Measurements from ENCODE around the gene TTC38. TPM values are rescaled to one million over a fixed set of nuclear protein-coding genes. Genes with fewer than 3 reads are reported as not detected.
"Not testable (repeated sequence)": the region's sequence is repeated elsewhere in the genome, so short reads cannot be mapped to it uniquely, and the experiment has no call there.

TTC38 gene
- total RNA-seq, 2 donors from 2014 or later = 13.8 to 18.0 TPM

DNA sequence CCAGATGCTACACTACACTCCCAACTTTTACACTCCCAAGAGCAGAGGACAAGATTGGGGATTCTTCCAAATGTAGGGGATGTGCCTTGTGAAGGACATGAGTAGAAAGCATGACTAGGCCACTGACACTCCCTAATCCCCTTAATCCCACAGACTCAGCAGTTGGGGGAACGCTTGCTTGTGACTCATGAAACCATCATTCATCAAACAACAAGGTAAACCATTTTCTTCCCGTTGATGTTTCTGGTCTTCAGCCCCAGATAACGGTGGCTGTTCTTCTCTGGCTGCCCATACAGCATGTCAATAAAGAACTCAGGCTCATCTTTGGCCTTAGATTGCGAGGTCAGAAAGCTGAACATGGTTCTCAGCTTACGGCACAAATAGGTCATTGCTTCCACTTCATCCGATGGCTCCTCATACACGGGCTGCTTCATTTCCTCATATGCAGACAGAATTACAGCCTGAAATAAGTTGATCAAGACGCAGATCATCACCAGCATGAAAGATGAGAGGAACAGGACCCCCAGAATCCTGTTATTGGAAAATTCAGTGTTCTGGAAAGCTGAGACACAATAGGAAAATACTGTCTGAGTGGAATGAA, 11.3 kb upstream of the TTC38 start:
- peak; percentile 13 for ATAC-seq (replicated peaks)
- no peaks in the 10 kb centered on the region for H3K9me3 Mint-ChIP-seq
- H3K27me3 Mint-ChIP-seq = peaks cover 36% of the 10 kb centered on the region
- no peak overlapping the region for H3K4me3 Mint-ChIP-seq
- peaks cover 5% of the 10 kb centered on the region for H3K36me3 Mint-ChIP-seq (ENCODE audit: low read depth)
- H3K4me1 Mint-ChIP-seq = peaks cover 16% of the 10 kb centered on the region
- H3K27ac Mint-ChIP-seq = no peak overlapping the region

- peaks cover under 1% of the 10 kb centered on the region for H3K36me3 Mint-ChIP-seq (ENCODE audit: low read depth)
- H3K9me3 Mint-ChIP-seq = no peaks in the 10 kb centered on the region
These were observed 8.4 kb upstream of the TTC38 start for GRCh38 chr22:46259374-46259773.

DNA sequence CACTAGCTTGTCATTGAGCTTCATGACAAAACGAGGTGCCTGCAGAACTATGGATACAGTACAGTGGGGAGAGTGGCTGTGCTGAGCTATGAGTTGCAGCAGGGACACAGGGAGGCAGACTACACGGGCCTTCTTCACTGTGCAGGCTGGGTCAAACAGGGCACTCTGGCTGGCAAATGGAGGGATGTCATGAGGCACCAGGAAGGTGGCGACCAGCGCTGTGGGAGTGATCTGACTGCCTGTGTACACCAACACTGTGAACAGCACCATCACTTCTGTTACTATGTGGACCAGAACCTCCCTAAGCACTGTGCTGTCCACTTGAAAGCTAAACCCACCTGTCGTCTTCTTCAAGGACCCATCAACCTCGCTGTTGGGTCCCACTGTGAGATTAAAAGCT, 7.8 kb upstream of the TTC38 start:
- peaks cover 55% of the 10 kb centered on the region for H3K27me3 Mint-ChIP-seq
- ATAC-seq (replicated peaks) = no peak
- no peak overlapping the region for H3K27ac Mint-ChIP-seq
- no peaks in the 10 kb centered on the region for H3K36me3 Mint-ChIP-seq (ENCODE audit: low read depth)
- H3K4me3 Mint-ChIP-seq = no peak overlapping the region
- H3K4me1 Mint-ChIP-seq = peaks cover 8% of the 10 kb centered on the region
- H3K9me3 Mint-ChIP-seq = no peaks in the 10 kb centered on the region

More at GRCh38 chr22:46259374-46259773, 8.4 kb upstream of the TTC38 start:
- no peak for ATAC-seq (replicated peaks)
- Mint-ChIP-seq H3K4me1 (peaks cover 11% of the 10 kb centered on the region), H3K27ac (no peak overlapping the region), H3K4me3 (no peak overlapping the region), H3K27me3 (peaks cover 53% of the 10 kb centered on the region)

- no peaks in the 10 kb centered on the region for H3K9me3 Mint-ChIP-seq
- H3K36me3 Mint-ChIP-seq (ENCODE audit: low read depth) = no peaks in the 10 kb centered on the region
- H3K4me3 Mint-ChIP-seq = peak overlapping the region; percentile 19
- peaks cover 61% of the 10 kb centered on the region for H3K27me3 Mint-ChIP-seq
- H3K4me1 Mint-ChIP-seq = peaks cover 3% of the 10 kb centered on the region
- no peak overlapping the region for H3K27ac Mint-ChIP-seq
- ATAC-seq (replicated peaks) = peak; percentile 85
These were observed 5.2 kb upstream of the TTC38 start for GRCh38 chr22:46262449-46263215.

GRCh38 chr22:46263216-46263590, 4.6 kb upstream of the TTC38 start, which contains the start of gene PKDREJ:
Gene PKDREJ, minus strand, starts transcription at chr22:46263343. Its CDS starts 21 bp downstream, at chr22:46263322.
- ATAC-seq (replicated peaks) = no peak
- peak within 1 kb of the TSS; percentile 61 for H3K4me3 Mint-ChIP-seq
- H3K36me3 Mint-ChIP-seq (ENCODE audit: low read depth) = no peaks in the 10 kb centered on the region
- H3K27me3 Mint-ChIP-seq = peaks cover 56% of the 10 kb centered on the region
- H3K9me3 Mint-ChIP-seq = no peaks in the 10 kb centered on the region
- peaks cover 3% of the 10 kb centered on the region for H3K4me1 Mint-ChIP-seq
- no peak within 1 kb of the TSS for H3K27ac Mint-ChIP-seq

GRCh38 chr22:46264520-46264919, 3.3 kb upstream of the TTC38 start:
- H3K27ac Mint-ChIP-seq; H3K4me3 Mint-ChIP-seq; ATAC-seq (replicated peaks); H3K36me3 Mint-ChIP-seq (ENCODE audit: low read depth); H3K9me3 Mint-ChIP-seq; H3K4me1 Mint-ChIP-seq: not testable (repeated sequence)
- H3K27me3 Mint-ChIP-seq = peaks cover 48% of the 10 kb centered on the region

DNA sequence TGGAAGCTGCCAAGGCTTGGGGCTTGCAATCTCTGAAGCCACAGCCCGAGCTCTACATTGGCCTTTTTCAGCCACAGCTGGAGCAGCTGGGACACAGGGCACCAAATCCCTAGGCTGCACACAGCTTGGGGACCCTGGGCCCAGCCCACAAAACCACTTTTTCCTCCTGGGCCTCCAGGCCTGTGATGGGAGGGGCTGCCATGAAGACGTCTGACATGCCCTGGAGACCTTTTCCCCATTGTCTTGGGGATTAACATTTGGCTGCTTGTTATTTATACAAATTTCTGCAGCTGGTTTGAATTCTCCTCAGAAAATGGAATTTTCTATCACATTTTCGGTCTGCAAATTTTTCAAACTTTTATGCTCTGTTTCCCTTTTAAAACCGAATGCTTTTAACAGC, 2.2 kb upstream of the TTC38 start:
- H3K27ac Mint-ChIP-seq; H3K4me3 Mint-ChIP-seq; H3K4me1 Mint-ChIP-seq; H3K9me3 Mint-ChIP-seq; H3K36me3 Mint-ChIP-seq (ENCODE audit: low read depth); ATAC-seq (replicated peaks): not testable (repeated sequence)
- H3K27me3 Mint-ChIP-seq = peaks cover 39% of the 10 kb centered on the region

- Mint-ChIP-seq H3K27ac (no peak overlapping the region), H3K4me3 (peak overlapping the region; percentile 88), H3K36me3 (ENCODE audit: low read depth) (no peaks in the 10 kb centered on the region), H3K4me1 (no peaks in the 10 kb centered on the region), H3K9me3 (no peaks in the 10 kb centered on the region), H3K27me3 (peaks cover 12% of the 10 kb centered on the region)
- ATAC-seq (replicated peaks) = no peak
These were observed 1.8 kb downstream of the TTC38 start for GRCh38 chr22:46269564-46269963.

DNA sequence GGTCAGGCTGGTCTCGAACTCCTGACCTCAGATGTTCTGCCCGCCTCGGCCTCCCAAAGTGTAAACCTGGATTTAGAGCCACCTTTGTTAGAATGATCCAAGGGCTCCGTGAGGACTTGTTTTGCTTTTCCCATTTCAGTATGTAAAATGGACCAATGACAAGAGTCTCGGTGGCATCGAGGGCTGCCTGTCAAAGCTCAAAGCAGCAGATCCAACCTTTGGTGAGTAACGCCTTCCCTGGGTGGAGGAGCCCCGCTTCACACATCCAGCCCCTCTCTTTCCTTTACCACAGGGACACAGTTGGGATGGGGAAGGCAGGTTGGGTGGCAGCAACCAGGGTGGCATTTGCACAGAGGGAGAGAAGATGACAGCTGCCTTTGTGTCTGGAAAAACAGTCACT, 4.4 kb downstream of the TTC38 start:
- Mint-ChIP-seq H3K9me3 (no peaks in the 10 kb centered on the region), H3K36me3 (ENCODE audit: low read depth) (peaks cover 11% of the 10 kb centered on the region), H3K4me3 (no peak overlapping the region), H3K27me3 (no peaks in the 10 kb centered on the region), H3K27ac (no peak overlapping the region), H3K4me1 (peaks cover 7% of the 10 kb centered on the region)
- ATAC-seq (replicated peaks) = no peak

GRCh38 chr22:46272762-46273431, 5.1 kb downstream of the TTC38 start:
- Mint-ChIP-seq H3K4me3 (no peak overlapping the region), H3K27ac (no peak overlapping the region), H3K9me3 (no peaks in the 10 kb centered on the region), H3K27me3 (no peaks in the 10 kb centered on the region), H3K36me3 (ENCODE audit: low read depth) (peaks cover 11% of the 10 kb centered on the region), H3K4me1 (peaks cover 7% of the 10 kb centered on the region)
- no peak for ATAC-seq (replicated peaks)

GRCh38 chr22:46273432-46274148, 5.8 kb downstream of the TTC38 start:
- Mint-ChIP-seq H3K27me3 (no peaks in the 10 kb centered on the region), H3K36me3 (ENCODE audit: low read depth) (peaks cover 16% of the 10 kb centered on the region), H3K27ac (no peak overlapping the region), H3K9me3 (no peaks in the 10 kb centered on the region), H3K4me3 (no peak overlapping the region), H3K4me1 (peaks cover 7% of the 10 kb centered on the region)
- ATAC-seq (replicated peaks) = no peak

DNA sequence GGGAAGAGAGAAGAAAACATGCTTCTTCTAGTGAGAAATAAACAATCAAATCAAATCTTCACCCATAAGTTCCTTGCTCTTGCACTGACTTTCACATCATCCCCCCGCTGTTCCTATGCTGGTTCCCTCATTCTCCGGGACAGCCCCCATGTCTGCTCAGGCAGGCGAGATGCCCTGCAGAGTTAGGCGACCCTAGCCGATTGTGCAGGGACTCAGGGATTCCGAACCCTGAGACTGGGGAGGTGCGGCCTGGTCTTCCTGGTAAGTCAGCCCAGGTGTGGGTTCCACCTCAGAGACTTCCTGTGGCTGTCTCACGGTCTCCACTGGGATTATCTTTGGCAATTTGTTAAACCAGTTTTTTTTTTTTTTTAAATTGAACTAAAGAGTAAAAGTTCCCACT, 6.6 kb downstream of the TTC38 start:
- no peak for ATAC-seq (replicated peaks)
- H3K36me3 Mint-ChIP-seq (ENCODE audit: low read depth) = peaks cover 17% of the 10 kb centered on the region
- H3K27ac Mint-ChIP-seq = no peak overlapping the region
- H3K4me1 Mint-ChIP-seq = peaks cover 7% of the 10 kb centered on the region
- H3K4me3 Mint-ChIP-seq = no peak overlapping the region
- H3K27me3 Mint-ChIP-seq = no peaks in the 10 kb centered on the region
- no peaks in the 10 kb centered on the region for H3K9me3 Mint-ChIP-seq

- Mint-ChIP-seq H3K4me1 (peaks cover 7% of the 10 kb centered on the region), H3K27me3 (no peaks in the 10 kb centered on the region), H3K27ac (peak overlapping the region; percentile 44), H3K4me3 (no peak overlapping the region), H3K36me3 (ENCODE audit: low read depth) (peaks cover 17% of the 10 kb centered on the region), H3K9me3 (no peaks in the 10 kb centered on the region)
- peak; percentile 38 for ATAC-seq (replicated peaks)
These were observed 7.8 kb downstream of the TTC38 start for GRCh38 chr22:46275455-46276122.

DNA sequence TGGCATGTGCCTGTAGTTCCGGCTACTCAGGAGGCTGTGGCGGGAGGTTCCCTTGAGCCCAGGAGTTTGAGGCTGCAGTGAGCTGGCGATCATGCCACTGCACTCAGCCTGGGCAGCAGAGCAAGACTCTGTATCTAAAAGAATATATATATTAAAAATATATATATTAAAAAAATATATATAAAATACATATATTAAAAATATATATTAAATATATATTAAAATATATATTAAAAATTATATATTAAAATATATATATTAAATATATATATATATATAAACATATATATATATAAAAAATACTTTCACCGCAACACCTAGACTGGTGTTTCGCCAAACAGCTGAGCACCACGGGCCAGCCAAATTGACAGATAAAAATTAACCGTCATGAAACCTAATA, 8.8 kb downstream of the TTC38 start:
- ATAC-seq (replicated peaks) = no peak
- Mint-ChIP-seq H3K27me3 (no peaks in the 10 kb centered on the region), H3K4me1 (peaks cover 7% of the 10 kb centered on the region), H3K36me3 (ENCODE audit: low read depth) (peaks cover 17% of the 10 kb centered on the region), H3K9me3 (no peaks in the 10 kb centered on the region), H3K27ac (no peak overlapping the region), H3K4me3 (no peak overlapping the region)

Measured in activated T-helper 17 cell treated with anti-CD3 and anti-CD28 coated beads, Interleukin-2, amount 50 U/mL, for 72 hours (primary cell).